ENCODE data around the gene OAS3.

OAS3 gene

DNA sequence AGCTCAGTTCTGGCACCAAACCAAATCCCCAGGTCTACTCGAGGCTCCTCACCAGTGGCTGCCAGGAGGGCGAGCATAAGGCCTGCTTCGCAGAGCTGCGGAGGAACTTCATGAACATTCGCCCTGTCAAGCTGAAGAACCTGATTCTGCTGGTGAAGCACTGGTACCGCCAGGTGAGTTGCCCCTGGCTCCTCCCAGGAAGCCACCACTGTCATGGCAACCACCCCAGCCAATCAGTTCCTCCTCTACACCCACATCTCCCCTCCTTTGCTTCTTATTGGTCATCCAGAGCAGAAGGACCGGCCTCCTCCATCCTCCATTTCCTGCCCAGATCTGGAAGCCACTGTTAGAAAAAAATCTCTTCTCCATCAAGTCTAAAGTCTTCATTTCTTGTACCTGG lies 22.8 kb downstream of the OAS3 start:
- no peak for DNase-seq

DNA sequence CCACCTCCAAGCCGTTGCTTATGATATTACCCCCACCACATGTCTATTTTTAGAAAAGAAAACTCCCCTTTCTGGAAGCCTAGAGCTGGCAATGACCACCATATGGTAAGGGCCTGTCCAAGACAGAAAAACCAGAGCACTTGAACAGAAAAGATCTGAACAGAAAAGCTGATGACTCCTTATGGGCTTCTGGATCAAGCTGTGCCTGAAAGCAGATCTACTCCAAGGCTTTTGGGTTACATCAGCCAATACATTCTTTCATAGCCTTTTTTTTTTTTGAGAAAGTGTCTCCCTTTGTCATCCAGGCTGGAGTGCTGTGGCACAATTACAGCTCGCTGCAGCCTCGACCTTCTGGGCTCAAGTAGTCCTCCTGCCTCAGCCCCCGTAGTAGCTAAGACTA lies 23.3 kb downstream of the OAS3 start:
- no peak for DNase-seq

DNA sequence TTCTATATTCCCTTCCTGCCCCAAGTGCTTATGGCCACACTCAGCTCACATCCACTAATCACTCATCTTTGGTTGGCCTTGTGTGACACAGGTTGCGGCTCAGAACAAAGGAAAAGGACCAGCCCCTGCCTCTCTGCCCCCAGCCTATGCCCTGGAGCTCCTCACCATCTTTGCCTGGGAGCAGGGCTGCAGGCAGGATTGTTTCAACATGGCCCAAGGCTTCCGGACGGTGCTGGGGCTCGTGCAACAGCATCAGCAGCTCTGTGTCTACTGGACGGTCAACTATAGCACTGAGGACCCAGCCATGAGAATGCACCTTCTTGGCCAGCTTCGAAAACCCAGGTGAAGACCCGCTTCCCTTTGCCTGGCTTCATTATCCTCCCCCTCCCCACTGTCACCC lies 24.3 kb downstream of the OAS3 start:
- no peak for DNase-seq

DNA sequence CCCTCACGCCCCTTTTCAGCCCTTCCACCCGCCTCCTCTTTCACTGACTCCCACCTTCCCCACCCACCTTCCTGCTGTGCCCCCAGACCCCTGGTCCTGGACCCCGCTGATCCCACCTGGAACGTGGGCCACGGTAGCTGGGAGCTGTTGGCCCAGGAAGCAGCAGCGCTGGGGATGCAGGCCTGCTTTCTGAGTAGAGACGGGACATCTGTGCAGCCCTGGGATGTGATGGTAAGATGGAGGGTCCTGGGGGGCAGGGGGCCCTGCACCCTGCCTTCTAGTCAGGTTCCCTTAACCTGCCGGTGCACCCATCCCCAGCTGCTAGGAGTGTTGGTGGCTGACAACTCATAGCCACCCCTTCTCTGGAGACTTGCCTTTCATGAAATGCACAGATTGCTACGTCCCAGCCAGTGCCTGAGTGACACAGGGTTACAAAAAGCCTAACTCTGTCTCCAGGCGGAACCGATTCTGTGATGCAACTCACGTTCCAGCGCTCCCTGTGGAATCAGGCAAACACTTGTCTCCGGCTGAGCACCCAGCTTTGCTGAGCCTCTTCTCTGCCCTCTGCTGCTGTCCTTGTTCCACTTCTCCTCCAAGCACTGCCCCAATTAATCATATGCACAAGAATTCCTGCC lies 25.1 kb downstream of the OAS3 start:
- DNase-seq = no peak

DNA sequence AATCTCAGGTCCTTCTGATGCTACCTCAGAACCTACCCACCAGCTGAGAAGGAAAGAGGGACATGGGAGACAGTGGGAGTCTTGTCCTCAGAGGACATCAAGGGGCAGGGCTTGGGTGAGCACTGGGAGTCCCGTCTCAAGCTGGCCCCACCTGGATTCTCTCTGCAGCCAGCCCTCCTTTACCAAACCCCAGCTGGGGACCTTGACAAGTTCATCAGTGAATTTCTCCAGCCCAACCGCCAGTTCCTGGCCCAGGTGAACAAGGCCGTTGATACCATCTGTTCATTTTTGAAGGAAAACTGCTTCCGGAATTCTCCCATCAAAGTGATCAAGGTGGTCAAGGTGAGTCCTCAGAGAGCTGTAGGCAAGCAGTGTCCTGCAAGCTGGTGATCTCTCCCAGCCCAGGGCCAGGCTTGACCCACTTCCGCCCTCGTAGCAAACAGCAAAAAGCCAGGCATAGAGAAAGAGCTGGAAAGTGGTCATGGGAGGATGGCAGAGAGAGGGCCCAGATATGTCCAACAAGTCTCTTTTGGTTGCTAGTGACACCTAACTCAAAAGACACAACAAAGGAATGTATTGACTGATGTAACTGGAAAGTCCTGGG lies 25.9 kb downstream of the OAS3 start:
- no peak for DNase-seq

DNA sequence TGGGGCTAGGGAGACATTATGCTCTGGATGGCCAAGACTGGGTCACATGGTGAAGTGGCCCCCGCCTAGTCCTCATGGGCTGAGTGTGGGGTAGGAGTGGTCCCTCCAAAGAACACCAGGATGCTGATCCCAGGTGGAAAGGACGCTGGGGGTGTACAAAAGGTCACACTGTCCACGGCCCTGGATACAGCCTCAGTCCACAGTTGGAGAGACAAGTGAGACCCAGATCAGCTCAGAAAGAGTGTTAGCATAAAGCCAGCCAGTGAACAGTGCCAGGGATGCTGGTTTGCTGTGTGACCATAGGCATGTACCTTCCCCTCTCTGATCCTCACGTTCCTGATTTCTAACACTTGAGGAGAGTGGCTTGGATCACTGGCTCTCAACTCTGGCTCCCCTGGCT lies 26.6 kb downstream of the OAS3 start:
- no peak for DNase-seq

DNA sequence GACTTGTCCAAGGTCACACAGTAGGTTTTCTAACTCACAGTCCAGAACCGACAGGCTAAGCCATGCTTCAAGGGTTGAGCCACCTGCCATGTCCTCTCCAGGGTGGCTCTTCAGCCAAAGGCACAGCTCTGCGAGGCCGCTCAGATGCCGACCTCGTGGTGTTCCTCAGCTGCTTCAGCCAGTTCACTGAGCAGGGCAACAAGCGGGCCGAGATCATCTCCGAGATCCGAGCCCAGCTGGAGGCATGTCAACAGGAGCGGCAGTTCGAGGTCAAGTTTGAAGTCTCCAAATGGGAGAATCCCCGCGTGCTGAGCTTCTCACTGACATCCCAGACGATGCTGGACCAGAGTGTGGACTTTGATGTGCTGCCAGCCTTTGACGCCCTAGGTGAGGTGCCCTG lies 27.4 kb downstream of the OAS3 start:
- DNase-seq = no peak

DNA sequence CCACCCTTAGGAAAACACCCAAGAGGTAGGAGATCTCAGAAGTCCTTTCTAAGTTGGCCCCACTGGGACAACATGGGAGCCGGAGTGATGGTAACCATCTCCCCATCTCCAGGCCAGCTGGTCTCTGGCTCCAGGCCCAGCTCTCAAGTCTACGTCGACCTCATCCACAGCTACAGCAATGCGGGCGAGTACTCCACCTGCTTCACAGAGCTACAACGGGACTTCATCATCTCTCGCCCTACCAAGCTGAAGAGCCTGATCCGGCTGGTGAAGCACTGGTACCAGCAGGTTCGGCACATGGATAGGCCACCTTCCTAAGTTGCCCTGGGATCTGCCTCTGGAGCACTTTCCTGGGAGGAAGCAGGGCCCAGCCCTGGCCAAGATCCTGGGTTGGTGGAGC lies 29.0 kb downstream of the OAS3 start:
- no peak for DNase-seq

DNA sequence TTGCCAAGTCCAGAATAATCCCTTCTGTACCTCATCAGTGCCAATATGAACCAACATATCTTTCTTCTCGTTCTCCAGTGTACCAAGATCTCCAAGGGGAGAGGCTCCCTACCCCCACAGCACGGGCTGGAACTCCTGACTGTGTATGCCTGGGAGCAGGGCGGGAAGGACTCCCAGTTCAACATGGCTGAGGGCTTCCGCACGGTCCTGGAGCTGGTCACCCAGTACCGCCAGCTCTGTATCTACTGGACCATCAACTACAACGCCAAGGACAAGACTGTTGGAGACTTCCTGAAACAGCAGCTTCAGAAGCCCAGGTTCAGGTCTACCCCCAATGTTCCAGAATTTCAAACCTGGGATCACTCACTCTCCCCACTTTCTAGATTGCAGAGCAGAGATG lies 29.6 kb downstream of the OAS3 start:
- no peak for DNase-seq

DNA sequence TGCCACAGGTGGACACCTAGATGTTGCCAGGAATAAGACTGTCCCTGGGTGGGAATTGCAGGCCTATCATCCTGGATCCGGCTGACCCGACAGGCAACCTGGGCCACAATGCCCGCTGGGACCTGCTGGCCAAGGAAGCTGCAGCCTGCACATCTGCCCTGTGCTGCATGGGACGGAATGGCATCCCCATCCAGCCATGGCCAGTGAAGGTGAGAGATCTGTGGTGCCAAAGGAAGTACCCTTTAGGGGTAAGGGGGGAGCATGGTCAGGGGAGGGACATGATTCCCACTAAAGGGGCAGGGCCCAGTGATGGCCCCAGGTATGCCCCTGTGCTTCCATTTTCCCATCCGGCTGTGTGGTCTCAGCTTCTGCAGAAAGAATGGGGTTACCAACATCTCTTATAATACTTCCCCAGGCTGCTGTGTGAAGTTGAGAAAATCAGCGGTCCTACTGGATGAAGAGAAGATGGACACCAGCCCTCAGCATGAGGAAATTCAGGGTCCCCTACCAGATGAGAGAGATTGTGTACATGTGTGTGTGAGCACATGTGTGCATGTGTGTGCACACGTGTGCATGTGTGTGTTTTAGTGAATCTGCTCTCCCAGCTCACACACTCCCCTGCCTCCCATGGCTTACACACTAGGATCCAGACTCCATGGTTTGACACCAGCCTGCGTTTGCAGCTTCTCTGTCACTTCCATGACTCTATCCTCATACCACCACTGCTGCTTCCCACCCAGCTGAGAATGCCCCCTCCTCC lies 31.5 kb downstream of the OAS3 start:
- DNase-seq = no peak

DNA sequence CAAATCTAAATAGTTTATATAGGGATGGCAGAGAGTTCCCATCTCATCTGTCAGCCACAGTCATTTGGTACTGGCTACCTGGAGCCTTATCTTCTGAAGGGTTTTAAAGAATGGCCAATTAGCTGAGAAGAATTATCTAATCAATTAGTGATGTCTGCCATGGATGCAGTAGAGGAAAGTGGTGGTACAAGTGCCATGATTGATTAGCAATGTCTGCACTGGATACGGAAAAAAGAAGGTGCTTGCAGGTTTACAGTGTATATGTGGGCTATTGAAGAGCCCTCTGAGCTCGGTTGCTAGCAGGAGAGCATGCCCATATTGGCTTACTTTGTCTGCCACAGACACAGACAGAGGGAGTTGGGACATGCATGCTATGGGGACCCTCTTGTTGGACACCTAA lies 32.1 kb downstream of the OAS3 start:
- DNase-seq = no peak

DNA sequence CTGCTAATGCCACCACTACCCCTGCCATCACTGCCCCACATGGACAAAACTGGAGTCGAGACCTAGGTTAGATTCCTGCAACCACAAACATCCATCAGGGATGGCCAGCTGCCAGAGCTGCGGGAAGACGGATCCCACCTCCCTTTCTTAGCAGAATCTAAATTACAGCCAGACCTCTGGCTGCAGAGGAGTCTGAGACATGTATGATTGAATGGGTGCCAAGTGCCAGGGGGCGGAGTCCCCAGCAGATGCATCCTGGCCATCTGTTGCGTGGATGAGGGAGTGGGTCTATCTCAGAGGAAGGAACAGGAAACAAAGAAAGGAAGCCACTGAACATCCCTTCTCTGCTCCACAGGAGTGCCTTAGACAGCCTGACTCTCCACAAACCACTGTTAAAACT lies 33.0 kb downstream of the OAS3 start:
- DNase-seq = no peak

DNA sequence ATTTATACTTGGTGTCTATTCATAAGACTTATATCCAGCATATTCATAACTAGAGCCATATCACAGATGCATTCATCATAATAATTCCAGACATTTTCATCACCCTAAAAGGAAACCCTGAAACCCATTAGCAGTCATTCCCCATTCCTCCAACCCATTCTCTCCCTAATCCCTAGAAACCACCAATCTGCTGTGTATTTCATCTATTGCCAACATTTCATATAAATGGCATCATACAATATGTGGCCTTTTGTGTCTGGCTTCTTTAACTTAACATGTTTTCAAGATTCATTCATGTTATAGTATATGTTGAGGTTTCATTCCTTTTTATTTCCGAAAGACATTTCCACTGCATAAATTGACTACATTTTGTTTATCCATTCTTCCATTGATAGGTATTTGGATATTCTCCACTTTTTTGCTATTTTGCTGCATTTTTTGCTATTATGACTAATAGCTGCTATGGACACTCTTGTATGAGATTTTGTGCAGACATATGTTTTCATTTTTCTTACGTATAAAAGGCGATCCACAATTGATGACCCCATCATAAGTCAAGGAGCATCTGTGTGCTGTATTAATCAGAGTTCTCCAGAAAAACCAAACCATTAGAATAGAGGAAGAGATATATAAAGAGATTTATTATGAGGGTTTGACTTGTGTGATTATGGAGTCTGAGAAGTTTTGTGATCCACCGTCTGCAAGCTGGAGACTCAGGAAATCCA lies 34.9 kb downstream of the OAS3 start:
- DNase-seq = no peak

DNA sequence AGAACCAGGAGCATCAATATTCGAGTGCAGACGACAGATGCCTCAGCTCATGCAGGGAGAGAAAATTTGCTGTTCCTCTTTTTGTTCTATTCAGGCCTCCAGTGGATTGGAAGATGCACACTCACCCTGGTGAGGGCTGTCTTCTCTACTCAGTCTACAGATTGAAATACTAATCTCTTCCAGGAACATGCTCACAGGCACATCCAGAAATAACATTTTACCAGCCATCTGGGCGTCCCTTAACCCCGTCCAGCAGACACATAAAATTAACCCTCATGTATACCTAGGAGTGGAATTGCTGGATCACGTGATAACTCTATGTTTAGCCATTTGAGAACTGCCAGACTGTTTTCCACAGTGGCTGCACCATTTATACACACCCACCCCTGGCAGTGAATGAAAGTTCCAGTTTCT lies 35.6 kb downstream of the OAS3 start:
- no peak for DNase-seq

DNA sequence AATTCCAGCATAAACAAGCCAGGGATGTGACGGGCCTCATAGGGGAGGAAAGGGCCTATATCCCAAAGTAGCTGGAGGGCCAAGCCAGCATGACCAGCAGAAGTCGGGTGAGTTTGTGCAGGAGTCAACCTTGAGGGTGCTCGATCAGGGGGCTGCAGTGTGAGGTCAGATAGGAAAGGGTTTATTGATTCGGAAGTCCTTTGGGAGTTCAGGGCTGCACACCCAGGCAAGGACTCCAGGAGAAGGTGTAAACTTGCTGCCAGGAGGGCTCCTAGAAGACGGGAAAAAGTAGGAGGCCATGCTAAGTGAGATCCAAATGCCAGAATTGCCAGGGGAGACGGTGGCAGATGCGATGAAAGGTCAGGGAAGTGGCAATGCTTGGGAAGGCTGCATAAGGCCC lies 36.6 kb downstream of the OAS3 start:
- no peak for DNase-seq

DNA sequence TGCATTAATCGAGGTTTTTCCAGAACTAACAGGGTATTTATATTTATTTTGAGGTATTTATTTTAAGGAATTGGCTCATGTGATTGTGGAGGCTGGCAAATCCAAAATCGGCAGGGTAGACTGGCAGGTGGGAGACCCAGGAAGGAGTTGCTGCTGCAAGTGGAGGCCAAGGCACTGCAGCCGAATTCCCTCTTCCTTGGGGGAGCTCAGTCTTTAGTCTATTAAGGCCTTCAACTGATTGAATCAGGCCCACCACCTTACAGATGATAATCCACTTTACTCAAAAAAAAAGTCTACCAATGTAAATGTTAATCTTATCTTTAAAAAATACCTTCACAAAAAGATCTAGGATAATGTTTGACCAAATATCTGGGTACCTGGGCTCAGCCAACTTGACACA lies 38.9 kb downstream of the OAS3 start:
- no peak for DNase-seq

DNA sequence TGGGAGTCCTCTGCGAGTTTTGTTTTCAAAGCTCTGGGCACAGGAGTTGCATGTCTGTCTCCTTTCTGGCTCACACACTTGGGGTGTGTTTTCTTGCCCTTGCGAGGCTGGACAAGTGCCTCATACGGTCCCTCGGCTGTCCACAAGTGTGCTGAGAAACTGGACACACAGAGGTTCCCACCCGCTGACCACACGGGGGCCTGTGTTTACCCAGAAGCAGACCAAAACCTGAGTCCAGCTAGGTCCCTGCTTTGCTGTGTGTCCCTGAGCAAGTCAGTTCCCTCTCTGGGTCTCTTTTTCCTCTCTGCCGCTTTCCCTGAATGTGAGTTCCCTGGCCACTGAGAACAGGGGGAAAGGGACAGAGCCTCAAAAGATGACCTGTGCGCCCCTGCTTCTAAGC lies 39.4 kb downstream of the OAS3 start:
- DNase-seq = no peak

DNA sequence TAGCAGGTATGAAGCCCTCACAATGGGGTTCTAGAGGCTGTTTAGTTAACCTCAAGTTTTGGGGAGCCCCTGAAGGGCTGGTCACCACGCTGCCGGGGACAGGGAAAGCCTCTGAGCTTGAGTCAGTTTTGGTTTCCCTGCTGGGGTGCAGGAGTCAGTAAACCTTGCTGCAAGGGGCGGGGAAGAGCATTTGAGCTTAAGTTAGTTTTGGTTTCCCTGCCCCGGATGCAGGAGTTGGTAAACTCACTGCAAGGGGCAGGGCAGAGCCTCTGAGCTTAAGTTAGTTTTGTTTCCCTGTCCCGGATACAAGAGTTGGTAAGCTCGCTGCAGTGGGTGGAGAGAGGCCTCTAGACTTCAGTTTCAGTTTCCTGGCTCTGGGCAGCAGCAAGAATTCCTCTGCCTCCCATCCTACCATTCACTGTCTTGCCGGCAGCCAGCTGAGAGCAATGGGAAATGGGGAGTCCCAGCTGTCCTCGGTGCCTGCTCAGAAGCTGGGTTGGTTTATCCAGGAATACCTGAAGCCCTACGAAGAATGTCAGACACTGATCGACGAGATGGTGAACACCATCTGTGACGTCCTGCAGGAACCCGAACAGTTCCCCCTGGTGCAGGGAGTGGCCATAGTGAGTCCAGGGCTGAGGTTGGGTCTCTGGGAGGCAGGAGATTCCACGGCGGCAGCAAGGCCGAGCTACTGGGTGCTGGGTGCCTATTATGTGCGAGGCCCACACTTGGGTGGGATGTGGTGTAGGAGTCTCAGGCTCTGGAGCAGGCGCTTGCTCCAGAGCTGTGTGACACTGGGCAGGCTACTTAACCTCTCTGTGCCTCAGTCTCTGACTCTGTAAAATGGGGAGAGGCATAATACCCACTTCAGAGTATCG lies 40.1 kb downstream of the OAS3 start, which contains the start of gene OAS2:
OAS2 (plus strand) TSS at position 357 of the 878 bp plus-strand sequence; CDS start at position 447, 90 bp downstream.
- DNase-seq = peak; percentile 85

DNA sequence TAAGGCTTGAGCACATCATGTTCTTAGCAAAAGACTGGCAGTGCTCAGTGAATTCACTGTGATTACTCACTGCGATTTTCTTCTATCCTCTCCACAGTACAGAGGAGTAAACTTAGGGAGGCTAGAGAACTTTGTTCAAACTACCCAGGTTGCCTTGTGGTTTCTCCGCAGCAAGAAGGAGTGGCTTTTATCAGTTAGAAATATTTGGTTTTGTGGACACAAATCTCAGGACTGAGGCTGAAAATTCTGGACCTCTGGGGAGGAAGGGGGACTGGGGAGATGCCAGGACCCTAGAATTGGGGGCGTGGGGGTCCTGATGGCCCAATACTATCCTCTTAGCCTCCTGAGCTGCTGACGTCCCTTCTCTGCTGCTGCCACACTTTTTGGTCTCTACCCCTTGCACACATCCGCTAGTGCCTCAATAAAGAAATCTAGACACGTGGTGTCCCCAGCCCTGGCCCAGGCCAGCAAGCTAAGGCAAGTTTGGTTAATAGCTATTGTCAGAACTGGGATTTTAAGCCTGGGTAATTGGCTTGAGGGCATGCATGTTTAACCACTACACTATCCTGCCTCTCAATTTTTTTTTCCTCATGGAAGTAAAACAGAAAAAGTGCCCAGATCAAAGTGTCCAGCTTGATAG lies 40.9 kb downstream of the OAS3 start:
- DNase-seq = peak; percentile 52

DNA sequence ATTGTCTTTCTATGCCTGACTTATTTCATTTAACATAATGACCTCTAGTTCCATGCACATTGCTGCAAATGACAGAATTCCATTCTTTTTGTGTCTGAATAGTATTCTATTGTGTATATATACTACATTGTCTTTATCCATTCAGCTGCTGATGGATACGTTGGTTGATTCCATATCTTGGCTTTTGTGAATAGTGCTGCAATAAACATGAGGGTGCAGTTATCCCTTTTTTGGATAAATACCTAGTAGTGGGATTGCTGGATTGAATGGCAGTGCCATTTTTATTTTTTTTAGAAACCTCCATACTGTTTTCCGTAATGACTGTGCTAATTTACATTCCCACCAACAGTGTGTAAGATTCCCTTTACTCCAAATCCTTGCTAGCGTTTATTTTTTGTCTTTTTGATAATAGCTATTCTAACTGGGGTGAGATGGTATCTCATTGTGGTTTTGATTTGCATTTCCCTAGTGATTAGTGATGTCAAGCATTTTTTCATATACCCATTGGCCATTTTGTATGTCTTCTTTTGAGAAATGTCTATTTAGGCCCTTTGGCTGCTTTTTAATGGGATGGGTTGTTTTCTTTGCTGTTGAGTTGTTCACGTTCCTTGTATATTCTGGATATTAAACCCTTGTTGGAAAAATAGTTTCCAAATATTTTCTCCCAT lies 42.4 kb downstream of the OAS3 start:
- peak; percentile 69 for DNase-seq

DNA sequence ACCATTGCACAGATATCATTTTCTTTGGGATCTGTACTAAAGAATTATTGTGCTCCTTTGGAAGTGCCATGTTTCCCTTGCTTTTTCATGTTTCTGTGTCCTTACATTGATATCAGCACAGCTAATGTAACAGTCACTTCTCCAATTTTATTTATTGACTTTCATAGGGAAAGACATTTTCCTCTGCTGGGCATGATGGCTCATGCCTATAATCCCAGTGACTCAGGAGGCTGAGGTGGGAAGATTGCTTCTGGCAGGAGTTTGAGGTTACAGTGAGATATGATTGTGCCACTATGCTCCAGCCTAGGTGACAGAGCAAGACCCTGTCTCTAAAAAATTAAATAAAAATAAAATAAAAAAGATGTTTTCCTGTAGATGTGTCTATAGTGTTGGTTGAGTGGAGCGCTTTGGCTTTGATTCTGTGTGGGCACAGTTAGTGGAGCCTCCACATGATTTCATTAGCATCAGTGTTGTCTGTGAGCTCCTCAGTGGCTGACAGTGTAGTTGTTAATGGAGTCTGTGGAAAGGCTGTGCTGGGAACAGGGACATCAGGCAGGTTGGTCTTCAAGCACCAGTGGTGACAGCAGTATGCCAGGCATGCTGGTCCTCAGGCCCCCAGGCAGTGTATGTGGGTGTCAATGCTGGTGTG lies 47.5 kb downstream of the OAS3 start:
- DNase-seq = no peak

Measured in CD4-positive, alpha-beta T cell treated with Interleukin-10 for 1 hour (primary cell).